ENCODE data around the gene MANEA.
"Not testable (repeated sequence)": the region's sequence is repeated elsewhere in the genome, so short reads cannot be mapped to it uniquely, and the experiment has no call there.

MANEA gene

DNA sequence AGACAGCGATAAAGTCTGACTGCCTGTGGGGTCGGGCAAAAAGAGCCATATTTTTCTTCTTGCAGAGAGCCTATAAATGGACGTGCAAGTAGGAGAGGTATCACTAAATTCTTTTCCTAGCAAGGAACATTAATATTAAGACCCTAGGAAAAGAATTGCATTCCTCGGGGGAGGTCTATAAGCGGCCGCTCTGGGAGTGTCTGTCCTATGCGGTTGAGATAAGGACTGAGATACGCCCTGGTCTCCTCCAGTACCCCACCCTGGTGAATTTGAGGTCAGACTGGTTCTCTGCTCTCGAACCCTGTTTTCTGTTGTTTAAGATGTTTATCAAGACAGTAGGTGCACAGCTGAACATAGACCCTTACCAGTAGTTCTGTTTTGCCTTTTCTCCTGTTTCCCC lies 6.9 kb downstream of the MANEA start:
- not testable (repeated sequence) for DNase-seq

DNA sequence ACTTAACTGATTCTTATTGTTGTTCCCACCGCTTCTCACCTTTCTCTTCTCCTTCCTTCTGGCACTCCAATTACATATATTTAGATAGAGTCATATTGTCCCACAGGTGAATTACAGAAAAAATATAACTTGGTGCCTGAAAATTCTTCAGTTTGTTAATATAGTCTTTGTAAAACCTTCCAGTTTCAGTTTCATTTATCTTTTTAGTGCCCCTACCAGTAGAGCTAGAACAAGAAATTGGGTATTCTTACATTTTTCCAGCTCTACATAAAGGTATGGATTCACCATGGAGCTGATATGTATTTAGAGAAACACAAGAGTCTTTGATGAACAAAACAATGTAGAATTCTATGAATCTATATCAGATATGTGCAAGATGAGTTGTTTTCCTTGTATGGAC lies 10.7 kb downstream of the MANEA start:
- DNase-seq: no peak

DNA sequence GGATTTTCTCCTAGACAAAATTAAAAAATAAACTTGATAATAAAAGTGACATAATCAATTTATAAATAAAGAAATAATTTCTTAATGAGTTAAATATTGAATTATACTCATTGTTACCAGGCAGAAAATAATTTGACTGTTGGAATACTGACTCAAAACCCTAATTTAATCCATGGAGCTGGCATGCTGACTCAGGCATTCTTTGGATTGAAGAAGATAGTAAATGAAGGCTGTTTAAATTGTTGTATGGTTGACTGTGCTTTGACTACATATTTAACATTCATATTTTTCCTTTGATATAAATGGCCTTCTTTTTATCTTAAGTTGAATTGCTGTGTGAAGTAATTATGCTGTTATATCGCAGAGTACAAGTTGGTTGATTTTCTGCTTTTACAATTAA lies 11.7 kb downstream of the MANEA start:
- no peak for DNase-seq

DNA sequence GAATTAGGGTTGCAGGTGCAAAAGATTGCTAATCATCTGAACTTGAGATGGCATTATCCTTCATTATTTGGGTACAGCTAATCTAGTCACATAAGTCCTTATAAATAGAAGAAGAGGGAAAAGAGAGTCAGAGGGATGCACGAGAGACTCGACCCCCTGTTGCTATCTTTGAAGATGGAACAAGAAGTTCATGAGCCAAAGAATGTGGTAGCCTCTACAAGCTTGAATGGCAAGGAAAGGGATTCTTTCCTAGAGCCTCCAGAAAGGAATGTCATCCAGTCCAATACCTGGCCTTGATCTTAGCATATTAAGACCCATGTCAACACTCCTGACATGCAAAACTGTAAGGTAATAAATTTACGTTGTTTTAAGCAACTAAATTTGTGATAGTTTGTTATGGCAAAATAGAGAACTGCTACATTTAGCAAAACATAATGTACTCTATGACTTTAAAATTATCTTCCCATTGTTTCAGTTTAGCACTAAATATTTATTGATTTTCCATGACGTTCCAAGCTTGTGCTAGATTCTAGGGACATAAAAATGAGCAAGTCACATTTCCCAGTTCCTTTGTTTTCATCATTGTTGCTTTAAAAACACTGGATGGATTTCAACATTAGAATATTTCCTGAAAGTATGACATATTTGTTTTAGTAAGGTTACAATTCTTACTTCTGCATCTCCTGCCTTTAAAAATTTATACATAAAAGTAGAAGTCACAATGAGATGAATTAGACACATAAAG lies 12.7 kb downstream of the MANEA start:
- no peak for DNase-seq

DNA sequence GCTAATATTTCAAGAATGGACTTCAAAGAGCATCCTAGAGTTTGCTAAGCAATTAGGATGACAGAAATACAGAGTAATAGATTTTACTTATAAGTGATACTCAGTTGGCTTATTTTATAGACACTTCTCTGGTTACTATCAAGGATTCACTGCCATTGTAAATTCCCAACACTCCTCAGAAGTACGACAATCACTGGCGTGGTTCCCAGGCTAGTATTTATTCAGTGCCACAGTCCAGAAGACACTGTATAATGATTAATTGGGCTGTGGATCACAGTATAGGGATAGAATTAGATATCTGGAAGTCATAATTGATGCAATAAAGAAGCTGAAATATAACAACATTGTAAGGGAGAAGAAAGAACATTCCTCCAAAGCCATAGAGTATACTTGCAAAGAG lies 15.7 kb downstream of the MANEA start:
- DNase-seq: no peak

DNA sequence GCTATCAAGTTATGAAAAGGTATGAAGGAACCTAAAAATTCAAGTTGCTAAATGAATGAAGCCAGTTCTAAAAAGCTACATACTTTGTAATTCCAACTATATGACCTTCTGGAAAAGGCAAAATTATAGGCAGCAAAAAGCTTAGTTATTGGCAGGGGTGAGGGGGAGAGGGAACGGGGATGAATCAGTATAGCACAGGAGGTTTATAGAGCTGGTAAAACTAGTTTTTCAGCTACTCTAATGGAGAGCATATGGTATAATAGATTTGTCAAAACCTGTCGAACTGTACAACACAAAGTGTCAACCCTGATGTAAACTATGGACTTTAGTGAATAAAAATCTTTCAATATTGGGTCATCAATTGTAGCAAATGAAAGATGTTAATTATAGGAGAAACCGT lies 18.7 kb downstream of the MANEA start:
- no peak for DNase-seq

DNA sequence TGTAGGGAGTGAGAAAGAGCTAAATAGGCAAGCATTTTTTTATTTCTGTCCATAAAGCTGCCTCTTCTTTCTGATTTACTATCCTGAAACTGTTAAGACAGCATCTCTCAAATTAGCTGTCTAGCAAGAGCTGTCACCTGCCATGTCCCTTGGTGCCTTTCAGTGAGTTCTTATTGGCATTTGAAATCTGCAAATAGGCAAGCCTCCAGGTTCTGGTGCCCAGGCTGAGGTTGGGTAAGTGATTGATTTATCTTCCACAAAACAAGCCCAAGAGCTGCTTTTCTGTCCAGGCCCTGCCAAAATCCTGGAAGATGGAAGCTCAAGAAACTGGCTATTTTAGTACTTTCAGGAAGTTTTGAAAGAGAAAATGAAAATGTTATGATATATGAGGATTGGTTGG lies 22.4 kb downstream of the MANEA start:
- DNase-seq: no peak

DNA sequence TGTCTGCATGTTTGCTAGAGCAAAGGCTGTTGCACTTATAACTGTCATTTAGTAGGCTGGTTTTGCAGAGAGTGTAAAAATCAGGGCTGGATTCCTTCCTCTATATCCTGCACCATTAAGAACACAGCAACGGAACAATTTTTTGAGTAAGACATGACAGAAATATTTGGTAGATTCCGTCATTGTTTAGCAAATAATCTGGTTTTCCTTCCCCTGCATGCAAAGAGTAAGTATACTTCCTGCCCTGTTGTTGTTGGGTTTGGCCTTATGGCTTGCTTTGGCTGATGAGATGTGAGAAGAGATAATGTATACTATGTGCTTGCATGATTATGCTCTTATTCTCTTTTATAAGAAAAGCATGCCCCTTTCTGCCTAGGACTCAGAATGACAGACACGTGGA lies 23.8 kb downstream of the MANEA start:
- DNase-seq: no peak

DNA sequence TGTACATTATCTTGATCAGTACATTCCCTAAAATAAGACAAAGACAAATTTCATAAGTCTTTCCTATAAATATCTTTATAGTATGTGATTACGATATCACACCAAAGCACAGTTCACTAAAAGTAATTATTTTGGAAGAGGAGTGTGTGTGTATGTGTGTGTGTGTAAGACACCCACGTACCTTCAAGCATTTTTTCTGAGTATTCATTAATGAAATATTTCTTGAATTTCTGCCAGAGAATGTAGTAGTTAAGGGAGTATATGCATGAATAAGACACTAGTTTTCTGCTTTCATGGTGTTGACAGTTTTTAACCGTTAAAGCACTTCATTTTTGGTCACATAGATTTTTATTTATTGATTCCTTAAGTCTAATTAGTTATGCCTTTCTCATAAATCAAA lies 36.8 kb downstream of the MANEA start:
- no peak for DNase-seq

DNA sequence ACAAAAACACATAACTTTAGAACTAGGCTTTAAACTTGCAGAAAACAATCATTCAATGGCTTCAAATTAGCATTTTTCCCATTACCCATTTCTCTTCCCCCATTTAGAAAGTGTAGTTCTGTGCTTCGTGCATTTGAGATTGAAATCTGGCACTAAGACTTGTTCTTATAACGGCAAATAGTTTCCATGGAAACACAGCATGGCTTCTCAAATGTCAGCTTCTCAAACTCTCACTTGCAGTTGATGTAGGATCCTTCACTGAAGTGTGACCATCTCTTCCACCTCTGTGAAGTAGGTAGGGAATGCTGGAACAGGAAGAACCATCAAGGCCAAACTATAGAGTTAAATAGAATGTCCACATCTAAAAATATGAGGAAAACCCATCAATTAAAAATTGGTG lies 52.2 kb downstream of the MANEA start:
- DNase-seq: no peak

DNA sequence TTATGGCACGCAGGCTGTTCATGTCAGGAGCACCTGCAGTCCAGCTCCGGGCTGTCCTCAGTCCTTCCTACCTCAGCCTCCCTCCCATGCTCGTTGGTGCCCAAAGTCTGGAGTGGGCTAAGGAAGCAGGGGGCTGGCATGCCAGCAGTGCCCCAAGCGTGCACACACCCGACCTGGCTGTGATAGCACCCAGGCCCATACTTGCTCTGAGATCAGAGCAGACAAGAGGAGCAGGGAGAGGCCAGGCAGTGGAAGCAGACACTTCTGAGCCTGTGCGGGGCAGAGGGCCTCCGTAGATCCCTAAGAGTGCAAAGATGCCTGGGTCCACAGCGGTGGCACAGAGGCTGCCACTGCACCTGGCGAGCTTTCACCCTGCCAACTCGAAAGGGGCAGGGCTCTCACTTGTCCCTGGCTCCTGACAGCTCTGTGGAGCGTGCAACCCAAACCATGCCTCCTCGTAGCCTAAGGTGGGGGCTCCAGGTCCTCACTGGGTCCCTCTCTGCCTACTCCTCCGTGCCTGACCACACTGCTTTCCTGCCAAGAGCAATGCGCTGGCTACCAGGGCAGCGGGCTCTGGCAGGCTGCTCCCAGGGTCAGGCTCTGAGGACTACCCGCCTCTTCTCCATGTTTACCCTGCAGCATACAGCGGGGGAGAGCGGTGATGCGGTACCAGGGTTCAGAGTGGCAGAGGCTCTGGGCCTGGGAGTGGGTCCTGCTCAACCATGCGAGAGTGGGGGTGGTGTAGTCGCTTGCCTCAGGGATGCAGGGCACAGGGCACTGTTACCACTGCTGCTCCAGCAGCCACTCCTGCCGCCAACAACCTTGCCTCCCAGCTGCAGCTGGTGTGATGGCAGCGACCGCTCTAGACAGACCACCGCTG lies 59.5 kb downstream of the MANEA start:
- no peak for DNase-seq

DNA sequence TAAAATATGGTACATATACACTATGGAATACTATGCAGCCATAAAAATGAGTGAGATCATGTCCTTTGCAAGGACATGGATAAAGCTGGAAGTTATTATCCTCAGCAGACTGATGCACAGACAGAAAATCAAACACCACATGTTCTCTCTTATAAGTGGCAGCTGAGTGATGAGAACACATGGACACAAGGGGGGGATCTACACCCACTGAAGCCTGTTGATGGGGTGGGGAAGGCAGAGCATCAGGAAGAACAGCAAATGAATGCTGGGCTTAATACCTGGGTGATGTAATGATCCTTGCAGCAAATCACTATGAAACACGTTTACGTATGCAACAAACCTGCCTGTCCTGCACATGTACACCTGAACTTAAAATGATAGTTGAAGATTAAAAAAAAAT lies 71.3 kb downstream of the MANEA start:
- no peak for DNase-seq

DNA sequence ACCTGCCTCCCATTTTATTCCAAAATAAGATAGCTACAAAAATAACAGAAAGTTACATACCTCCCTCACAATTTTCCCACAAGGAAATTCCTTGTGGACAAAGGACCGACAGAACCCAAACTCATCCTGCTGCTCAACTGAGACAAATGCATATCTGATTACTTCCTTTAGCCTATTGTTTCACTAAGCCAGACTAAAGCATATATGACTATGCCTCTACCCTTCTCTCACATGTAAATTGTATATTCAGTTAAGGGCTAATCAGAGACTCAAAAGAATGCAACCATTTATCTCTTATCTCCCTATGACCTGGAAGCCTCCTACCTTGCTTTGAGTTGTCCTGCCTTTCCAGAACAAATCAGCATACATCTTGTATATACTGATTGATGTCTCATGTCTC lies 72.1 kb downstream of the MANEA start:
- DNase-seq: no peak

DNA sequence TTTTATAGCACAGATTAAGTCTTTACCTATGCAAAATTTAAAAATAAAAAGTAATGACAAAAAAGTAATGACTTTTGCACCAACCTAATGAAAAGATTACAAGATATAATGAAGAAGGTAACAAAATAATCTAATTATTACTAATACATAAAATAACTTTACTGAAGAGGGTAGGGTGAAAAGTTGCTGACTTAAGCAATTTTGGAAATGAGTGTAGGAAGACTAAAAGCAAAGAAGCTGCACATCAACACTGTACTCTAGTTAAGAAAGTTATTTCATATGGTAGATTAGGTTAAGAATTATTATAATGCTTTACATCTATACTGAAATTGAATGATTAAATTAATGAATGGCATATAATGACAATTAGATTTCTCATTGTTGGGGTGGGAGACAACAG lies 76.8 kb downstream of the MANEA start:
- DNase-seq: no peak

DNA sequence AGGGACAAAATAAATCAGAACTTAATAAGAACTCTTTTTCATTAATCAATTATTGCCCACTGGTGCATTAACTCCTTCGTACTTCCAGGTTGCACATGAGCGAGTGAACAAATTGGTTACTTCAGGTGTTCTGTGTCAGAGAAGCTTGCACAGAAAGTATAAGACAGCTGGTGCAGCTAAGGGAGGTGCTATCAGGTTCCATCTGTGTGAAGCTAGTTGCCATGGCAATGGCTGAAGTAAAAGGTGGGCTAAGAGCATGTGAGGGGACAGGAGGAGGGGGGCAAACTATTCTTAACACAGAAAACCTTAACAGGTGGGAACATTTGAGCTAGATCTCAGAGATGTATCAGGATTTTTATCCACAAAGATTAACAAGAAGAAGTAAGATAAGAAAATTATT lies 81.6 kb downstream of the MANEA start:
- DNase-seq: no peak
